Posterior cingulate gyrus (tissue), 11 donors: ENCODE results near the gene MAST2.
"Not testable (repeated sequence)": the region's sequence is repeated elsewhere in the genome, so short reads cannot be mapped to it uniquely, and the experiment has no call there.

Source experiments
- DNase-seq, 10 donors: peaks; one replicate each; pipeline versions ENCODE4 v3.0.0 to v3.0.0-alpha.2; 2020 to 2021; ENCODE audit warnings: mixed read lengths in 3 of 10
- intact Hi-C: fragments of 100-400 bp; cut with DNase I; formaldehyde crosslinking; loops from one replicate; pipeline ENCODE4 v1.15.1; 2023

The MAST2 gene

GRCh38 chr1:45929257-45929687, 125.9 kb downstream of the MAST2 start:
- intact Hi-C loops = no loop called here
- no peak for DNase-seq

DNA sequence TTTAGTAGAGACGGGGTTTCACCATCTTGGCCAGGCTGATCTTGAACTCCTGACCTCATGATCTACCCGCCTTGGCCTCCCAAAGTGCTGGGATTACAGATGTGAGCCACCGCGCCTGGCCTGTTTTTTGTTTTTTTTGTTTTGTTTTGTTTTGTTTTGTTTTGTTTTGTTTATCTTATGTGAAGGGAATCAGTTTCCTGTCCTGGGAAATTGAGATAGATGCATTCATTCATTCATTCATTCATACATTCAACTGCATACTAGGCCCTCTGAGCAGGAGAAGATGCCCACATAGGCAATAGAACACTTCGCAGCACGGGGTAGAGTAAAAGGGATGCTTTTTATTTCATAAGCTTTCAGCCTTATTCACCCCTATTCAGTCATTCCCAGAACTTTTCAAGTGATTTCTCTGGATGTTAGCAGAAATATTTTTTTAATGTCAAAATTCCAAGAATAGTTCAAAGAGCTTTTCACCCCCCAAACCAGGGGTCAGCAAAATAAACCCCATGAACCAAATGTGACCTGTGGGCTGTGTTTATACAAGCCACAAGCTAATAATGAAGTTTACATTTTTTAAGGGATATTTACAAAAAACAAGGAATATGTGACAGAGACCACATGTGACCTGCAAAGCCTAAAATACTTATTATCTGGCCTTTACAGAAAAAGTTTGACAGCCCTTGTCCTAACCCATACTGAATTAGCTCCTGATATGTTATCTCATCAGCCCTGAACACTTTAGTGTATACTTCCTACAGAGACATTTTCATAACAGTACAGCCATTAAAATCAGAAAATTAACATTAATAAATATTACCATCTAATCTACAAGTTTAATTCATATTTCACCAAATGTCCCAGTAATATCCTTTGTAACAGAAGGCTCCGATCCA, 127.1 kb downstream of the MAST2 start:
- intact Hi-C loops = no loop called here
- no peak for DNase-seq

DNA sequence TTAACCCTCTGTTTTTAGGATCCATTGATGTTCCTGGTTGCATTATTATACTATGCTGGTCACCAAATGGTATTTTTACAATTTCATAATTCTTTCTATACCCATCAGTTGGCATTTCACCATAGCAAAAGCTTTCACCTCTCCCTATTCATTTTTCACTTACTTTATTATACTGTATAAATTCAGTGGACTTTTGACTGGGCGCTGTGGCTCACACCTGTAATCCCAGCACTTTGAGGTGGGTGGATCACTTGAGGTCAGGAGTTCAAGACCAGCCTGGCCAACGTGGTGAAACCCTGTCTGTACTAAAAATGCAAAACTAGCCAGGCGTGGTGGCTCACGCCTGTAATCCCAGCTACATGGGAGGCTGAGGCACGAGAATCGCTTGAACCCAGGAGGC, 128.8 kb downstream of the MAST2 start:
- DNase-seq, intact Hi-C loops: not testable (repeated sequence)

DNA sequence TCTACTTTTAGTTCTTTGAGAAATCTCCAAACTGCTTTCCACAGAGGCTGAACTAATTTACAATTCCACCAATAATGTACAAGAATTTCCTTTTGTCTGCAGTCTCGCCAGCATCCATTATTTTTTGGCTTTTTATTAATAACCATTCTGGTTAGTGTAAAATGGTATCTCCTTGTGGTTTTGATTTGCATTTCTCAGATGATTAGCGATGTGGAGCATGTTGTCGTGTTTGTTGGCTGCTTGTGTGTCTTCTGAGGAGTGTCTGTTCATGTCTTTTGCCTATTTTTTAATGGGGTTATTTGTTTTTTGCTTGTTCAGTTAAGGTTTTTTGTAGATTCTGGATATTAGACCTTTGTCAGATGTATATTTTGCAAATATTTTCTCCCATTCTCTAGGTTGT, 131.5 kb downstream of the MAST2 start:
- intact Hi-C loops = no loop called here
- no peak for DNase-seq

DNA sequence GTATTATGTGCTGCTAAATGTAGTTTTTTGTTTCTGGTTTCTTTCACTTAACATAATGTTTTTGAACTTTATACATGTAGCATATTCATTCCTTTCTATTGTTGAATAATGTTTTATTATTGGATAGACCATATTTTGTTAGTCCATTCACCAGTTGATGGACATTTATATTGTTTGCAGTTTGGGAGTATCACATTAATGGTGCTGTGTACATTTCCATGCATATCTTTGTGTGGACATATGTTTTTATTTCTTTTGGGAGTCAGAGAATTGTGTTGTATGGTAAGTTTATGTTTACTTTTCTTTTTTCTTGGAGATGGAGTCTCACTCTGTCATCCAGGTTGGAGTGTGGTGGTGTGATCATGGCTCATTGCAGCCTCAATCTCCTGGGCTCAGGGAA, 134.6 kb downstream of the MAST2 start:
- intact Hi-C loops = no loop called here
- no peak for DNase-seq

DNA sequence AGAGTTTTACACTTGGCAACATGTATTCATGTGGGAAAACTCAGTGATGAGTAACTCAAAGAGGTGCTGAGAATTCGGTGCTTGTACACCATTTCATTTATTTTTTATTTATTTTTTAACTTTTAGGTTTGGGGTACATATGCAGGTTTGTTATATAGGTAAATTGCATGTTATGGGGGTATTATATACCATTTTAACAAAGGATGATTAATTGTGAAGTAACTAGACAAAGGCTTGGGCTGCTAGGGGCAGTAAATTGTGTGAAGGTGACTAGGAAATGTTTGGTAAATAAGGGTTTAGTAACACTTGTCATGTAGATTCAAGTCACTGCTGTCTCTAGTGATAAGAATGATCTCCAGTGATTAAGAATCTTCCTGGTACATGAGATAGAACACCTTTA, 139.0 kb downstream of the MAST2 start:
- intact Hi-C loops = no loop called here

DNA sequence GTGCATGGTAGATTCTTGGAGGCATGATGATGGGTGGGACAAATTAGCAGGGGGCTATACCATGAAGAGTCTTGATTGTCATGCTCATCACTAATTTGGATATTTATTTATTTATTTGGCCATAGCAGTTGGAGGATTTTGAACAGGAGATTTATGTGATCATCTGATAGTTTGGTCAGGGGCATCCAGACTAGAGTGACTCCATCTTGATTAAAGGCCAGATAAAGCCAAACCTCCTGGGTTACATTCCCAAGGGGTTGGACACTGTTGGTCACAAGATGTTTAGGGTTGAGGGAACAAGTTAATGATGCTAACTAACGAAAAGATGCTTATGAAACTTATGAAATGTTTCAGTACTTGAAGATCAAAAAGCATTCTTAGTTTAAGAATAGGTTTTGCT, 139.8 kb downstream of the MAST2 start:
- intact Hi-C loops = no loop called here
- DNase-seq = no peak

More for the DNA sequence above, 139.0 kb downstream of the MAST2 start:
- DNase-seq = no peak

DNA sequence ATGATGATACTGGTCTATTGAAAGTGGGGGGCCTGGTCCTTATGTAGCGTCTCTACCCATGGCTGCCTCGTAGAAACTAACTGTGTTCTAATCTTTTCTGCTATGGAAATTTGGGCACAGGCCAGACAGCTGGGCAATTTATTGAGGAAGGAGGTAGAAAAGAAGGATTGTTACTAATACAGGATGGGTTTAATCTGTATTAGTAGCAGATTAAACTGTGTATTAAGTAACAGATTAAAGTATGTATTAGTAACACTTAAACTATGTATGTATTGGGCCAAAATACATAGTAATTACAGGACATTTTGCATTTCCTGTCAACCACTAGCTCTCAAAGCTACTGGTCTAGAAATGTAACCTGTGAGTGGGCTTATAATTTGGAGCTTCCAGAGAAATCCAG, 142.0 kb downstream of the MAST2 start:
- intact Hi-C loops = no loop called here
- DNase-seq = no peak

DNA sequence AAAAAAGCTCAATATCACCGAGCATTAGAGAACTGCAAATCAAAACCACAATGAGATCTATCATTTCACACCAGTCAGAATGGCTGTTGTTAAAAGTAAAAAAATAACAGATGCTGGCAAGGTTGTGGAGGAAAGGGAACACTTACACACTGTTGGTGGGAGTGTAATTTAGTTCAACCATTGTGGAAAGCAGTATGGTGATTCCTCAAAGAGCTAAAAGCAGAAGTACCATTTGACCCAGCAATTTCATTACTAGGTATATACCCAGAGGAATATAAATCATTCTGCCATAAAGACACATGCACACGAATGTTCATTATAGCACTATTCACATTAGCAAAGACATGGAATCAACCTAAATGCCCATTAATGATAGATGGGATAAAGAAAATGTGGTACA, 146.1 kb downstream of the MAST2 start:
- DNase-seq, intact Hi-C loops: not testable (repeated sequence)

- intact Hi-C loops = no loop called here
- DNase-seq = no peak
Measured at GRCh38 chr1:45952072-45952471, 148.7 kb downstream of the MAST2 start.

- no peak for DNase-seq
- intact Hi-C loops = no loop called here
Measured at GRCh38 chr1:45953934-45954847, 150.8 kb downstream of the MAST2 start.

- intact Hi-C loops = no loop called here
- no peak for DNase-seq
Measured at GRCh38 chr1:45957684-45958083, 154.3 kb downstream of the MAST2 start.

DNA sequence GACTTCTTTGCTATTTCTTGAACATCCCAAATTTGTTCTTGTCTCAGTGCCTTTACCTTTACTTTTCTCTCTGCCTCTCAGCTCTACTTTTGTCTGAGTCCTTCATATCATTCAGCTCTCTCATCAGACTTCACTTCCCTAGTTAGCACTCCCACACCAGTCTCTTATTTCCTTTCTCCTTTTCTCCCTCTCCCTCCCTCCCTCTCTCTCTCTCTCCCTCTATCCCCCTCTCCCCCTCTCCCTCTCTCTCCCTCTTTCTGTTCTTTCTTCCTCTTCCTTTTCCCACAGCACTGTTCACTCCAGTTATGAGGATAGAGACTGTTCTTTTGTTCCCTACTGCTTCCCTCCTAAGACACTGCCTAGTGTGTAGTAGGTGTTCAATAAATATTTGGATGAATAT, 154.9 kb downstream of the MAST2 start:
- DNase-seq = no peak
- intact Hi-C loops = no loop called here

GRCh38 chr1:45960930-45961715, 157.7 kb downstream of the MAST2 start:
- DNase-seq = no peak
- intact Hi-C loops = no loop called here

DNA sequence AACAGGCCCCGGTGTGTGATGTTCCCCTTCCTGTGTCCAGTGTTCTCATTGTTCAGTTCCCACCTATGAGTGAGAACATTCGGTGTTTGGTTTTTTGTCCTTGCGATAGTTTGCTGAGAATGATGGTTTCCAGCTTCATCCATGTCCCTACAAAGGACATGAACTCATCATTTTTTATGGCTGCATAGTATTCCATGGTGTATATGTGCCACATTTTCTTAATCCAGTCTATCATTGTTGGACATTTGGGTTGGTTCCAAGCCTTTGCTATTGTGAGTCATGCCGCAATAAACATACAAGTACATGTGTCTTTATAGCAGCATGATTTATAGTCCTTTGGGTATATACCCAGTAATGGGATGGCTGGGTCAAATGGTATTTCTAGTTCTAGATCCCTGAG, 158.5 kb downstream of the MAST2 start:
- intact Hi-C loops, DNase-seq: not testable (repeated sequence)

- intact Hi-C loops = no loop called here
- DNase-seq = no peak
Measured at GRCh38 chr1:45968941-45969666, 165.7 kb downstream of the MAST2 start.

- DNase-seq = no peak
- intact Hi-C loops = no loop called here
Measured at GRCh38 chr1:45969866-45970265, 166.5 kb downstream of the MAST2 start.

- no peak for DNase-seq
- intact Hi-C loops = no loop called here
Measured at GRCh38 chr1:45971335-45971734, 167.9 kb downstream of the MAST2 start.

- DNase-seq = no peak
- intact Hi-C loops = no loop called here
Measured at GRCh38 chr1:45971922-45972531, 168.6 kb downstream of the MAST2 start.

- DNase-seq = no peak
- intact Hi-C loops = no loop called here
Measured at GRCh38 chr1:45972621-45973020, 169.2 kb downstream of the MAST2 start.
